GM23248 (cell line): ENCODE results near the gene ZMPSTE24.

ENCODE experiments used
- EZH2 ChIP-seq: fragments of 200-600 bp; sonication (generic); IDR thresholded peaks from 2 replicates; pipeline ENCODE4 v1.6.1; 2018; ENCODE audit warnings: antibody characterized with exemption, mild to moderate bottlenecking; ENCODE audit not compliant: insufficient read depth, poor library complexity, severe bottlenecking
- EZH2phosphoT487 ChIP-seq: fragments of 200-600 bp; sonication (generic); IDR thresholded peaks from 2 replicates; pipeline ENCODE4 v1.6.1; 2018; ENCODE audit warnings: antibody characterized with exemption, moderate library complexity, mild to moderate bottlenecking, low read depth; ENCODE audit not compliant: insufficient read depth

GRCh38 chr1:40264354-40264781 lies 6.3 kb downstream of the ZMPSTE24 start:
- TF ChIP-seq EZH2 (no peak), EZH2phosphoT487 (no peak)
